EL (cell line): ENCODE measurements around the gene DLEC1.
"Not testable (repeated sequence)": the region's sequence is repeated elsewhere in the genome, so short reads cannot be mapped to it uniquely, and the experiment has no call there.

ENCODE experiments used
- DNase-seq: peaks from one replicate; pipeline ENCODE4 v3.0.0-alpha.2; 2016

DLEC1 gene

DNA sequence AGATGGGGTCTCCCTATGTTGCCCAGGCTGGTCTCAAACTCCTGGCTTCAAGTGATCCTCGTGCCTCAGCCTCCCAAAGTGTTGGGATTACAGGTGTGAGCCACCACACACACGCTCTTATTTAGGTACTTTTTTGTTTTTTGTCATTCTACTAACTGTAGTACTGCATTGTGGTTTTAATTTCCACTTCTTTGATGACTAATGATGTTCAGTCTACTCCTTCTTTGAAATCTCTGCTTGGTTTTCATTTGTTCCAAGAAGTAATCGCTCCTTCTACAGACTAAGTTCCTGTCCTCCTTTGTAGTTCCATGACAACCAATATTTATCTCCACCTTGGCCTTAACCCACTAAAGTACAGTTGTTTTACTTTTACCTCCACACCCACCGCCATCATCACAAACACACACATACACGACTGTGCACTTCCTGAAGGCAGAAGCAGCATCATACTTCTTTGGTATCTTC, 529 bp upstream of the DLEC1 start:
- DNase-seq: no peak

DNA sequence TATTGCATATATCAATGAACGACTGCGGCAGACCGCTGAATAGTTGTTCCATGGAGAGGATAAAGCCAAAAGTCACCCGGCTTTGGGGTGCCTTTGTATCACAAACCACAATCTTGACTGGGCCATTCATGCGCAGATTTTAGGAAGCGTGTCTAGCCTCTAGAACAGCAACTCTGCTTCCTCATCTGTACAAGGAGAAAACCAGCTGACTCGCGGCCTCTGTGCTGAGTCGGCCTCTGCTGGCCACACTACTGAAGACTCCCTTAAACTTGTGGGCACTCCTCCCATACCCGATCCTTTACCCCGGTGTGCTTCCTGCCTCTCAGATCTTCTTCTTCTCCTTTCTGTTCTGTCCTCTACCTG, 872 bp downstream of the DLEC1 start:
- peak; percentile 42 for DNase-seq

DNA sequence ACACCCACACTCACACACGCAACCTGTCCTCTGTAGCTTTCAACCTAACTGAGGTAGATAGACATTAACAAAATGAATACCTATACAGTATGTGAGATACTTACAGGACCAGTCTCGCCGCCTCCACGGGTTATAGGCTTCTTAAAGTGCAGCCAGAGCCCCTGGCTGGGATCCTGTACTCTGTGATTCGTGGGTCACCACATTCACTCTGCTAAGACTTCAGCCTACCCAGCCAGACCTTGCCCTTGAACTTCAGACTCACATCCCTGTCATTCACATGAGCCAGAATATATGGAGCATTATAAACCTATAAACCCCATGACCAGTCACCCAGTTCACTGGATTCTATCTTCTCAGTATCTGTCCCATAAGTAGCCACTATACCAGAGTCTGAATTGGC, 1.4 kb downstream of the DLEC1 start:
- DNase-seq: no peak

DNA sequence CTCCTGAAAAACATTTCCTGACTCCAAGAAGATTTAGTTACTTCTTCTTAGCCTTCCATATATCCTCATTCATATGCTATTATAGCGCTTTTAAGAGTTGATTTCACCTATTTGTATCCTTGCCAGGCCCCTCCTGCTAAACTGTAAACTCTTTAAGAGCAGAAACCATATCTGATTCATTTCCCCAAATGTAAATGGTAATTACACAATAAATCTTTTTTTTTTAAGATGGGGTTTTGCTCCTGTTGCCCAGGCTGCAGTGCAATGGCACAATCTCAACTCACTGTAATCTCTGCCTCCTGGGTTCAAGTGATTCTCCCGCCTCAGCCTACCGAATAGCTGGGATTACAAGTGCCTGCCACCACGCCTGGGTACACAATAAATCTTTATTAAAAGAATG, 4.5 kb downstream of the DLEC1 start:
- no peak for DNase-seq

DNA sequence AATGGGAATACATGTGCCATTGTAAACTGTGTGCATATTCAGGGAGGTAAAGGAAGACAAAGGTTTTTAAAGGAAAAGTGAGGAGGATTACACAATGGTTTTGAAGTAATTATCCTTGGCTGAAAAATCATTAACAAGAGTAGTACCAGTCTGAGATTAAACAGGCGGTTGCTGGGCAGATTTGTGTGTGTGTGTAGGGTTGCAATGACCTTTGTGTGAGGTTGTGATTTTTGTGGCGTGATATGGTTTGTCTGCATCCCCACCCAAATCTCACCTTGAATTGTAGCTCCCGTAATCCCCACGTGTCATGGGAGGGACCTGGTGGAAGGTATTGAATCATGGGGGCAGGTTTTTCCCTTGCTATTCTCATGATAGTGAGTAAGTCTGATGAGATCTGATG, 7.0 kb downstream of the DLEC1 start:
- no peak for DNase-seq

DNA sequence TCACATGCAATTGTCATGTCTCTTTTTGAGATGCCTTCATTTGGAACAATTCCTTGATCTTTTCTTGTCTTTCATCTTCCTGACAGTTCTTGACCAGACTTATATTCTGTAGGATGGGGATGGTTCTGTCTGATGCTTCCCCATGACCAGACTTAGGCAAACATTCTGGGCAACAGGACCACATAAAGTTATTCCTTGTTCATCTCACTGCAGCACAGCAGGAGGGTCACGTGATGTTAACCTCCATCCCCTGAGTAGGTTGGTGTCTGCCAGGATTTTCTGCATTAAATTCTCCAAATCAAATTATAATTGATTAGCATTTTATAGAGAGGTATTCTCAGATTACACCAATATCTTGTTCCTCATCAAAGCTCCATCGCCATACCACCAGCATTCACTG, 7.8 kb downstream of the DLEC1 start:
- DNase-seq: no peak

DNA sequence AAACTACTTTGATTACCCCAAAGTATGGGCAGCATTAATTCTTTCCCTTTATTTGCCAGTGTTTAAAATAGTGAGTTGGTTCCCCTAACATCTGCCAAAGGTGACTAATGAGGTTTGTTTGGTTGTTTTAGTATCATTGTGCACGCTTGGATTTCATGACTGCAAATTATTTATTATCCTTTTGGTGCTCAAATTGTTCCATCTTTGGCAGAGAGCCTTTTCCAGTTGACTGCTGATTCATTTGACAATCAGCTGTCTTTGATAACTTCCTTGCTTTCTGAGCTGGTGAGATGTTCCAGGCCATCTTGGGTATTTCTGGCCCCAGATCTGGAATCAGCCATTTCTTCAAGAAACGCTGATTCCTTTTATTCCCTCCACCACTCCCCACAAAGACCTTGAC, 8.9 kb downstream of the DLEC1 start:
- DNase-seq: no peak

DNA sequence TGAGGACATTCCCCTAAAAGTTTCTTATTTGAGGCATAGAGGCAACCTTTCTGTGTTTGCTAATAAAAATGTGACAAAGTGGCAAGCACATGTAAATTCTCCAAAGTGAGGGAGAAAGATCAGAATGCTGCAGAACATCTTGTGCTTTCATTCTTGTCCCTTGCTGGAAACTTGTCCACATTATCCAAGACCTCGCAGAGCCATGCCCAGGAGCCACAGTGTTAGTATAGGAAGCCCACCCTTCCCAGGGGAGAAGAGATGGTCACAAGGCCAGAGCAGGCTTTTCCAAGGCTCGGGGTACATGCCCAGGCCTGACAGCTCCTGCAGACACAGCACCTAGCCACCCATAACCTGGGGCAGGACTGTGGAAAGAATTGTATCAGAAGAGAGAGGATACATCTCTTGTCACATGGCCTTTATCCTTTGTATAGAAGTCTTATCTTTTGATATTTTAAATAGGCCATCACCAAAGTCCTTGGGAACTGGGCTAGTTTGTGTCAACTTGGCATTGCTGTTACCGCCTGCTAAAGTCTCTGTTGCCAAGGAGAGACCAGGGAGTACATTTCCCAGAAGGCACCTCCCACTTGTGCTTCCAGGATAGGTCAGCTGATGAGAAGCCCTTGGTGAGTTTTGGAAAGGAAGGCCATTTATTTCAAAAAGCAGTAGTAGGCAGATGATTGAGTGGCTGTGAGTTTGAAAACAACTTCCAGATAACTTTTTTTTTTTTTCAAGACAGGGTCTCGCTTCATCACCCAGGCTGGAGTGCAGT, 10.5 kb downstream of the DLEC1 start:
- DNase-seq: no peak

DNA sequence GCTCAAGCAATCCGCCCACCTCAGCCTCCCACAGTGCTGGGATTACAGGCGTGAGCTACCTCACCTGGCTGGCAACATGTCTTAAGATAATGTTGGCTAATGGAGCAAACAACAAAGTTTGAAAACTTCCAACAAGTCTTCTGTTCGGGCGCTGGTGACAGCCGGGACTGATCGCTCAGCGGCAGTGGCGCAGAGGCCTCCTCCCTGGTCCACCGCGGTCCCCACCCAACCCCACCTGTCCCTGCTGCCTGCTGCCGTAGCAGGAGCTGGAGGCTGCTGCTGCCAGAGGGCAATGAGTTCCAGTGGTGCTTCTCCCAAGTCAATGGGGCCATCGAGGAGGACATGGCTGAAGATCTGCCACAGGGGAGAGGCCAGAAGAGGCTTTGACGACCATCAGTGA, 12.1 kb downstream of the DLEC1 start:
- no peak for DNase-seq

DNA sequence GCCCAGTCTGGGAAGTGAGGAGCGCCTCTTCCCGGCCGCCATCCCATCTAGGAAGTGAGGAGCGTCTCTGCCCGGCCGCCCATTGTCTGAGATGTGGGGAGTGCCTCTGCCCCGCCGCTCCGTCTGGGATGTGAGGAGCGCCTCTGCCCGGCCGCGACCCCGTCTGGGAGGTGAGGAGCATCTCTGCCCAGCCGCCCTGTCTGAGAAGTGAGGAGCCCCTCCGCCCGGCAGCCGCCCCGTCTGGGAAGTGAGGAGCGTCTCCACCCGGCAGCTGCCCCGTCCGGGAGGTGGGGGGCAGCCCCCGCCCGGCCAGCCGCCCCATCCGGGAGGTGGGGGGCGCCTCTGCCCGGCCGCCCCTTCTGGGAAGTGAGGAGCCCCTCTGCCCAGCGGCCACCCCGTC, 14.3 kb downstream of the DLEC1 start:
- DNase-seq: not testable (repeated sequence)

DNA sequence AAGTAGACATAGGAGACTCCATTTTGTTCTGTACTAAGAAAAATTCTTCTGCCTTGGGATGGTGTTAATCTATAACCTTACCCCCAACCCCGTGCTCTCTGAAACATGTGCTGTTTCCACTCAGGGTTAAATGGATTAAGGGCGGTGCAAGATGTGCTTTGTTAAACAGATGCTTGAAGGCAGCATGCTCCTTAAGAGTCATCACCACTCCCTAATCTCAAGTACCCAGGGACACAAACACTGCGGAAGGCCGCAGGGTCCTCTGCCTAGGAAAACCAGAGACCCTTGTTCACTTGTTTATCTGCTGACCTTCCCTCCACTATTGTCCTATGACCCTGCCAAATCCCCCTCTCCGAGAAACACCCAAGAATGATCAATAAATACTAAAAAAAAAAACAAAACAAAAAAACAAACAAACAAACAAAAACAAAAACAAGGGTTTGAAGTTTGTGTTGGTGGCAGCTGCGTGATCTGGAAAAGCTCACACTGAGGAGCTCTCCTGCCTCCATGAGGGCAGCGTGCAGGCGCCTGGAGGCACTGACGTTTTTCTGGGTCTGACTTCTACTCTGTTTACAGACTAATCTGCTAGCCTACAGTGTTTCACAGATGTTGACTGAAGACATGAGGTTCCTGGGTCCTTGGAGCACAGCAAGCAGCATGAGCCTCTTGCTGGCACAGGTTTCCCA, 14.9 kb downstream of the DLEC1 start:
- DNase-seq: not testable (repeated sequence)

DNA sequence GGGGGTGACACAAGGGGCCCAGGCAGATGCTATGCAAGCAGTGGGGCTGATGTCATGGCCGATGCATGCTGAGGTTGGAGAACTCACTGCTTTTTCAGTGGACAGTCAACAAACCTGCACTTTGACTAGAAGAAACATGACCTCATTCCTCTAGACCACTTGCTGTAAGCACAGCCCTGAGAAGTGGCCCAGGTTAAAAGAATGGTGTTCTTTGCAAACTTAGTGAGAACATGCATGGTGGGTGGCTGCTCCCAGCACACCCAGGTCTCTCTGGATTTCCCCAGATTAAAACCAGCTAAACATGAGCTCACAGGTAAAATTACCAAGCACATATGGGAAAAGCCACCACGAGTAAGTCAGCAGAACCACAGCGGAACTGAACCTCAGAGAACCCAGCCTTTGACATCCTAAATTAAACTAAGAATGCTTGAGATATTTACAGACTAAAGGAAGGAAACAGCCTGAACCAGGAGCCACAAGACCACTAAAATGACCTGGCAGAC, 15.5 kb downstream of the DLEC1 start:
- DNase-seq: peak; percentile 44

DNA sequence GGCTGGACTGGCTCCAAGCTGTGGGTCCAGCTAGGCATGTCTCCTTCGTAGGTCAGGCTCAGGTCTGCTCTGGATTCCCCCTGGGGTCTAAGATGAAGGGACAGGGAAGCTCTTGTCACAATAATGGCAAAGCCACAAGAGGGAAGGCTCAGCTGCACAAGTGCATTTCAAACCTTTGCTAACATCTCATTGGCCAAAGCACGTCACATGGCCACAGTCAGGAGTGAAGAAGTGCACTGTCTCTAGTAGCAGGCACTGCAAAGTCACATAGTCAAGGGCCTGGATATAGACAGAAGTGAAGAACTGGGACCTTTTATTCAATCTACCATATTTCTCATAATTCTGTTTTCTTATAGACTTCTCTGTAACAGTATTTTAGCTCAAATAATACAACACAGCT, 20.1 kb downstream of the DLEC1 start:
- DNase-seq: no peak

DNA sequence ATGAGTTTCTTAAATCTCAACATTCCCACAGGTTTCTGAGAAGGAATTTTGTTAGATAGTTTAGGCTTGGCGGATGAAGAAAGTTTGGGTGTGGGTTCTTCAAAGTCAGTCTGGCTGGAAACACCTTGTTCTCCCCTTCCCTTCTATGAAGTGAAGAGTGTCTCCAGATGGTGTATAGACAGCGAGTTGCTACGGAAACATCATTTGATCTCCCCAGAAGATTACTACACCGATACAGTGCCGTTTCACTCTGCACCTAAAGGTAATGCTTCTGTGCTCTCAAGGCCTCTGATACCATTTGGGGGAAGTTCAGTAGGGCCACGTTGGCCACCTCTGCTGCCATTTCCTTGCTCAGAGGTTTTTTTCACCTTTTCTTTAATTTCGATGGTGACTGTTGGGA, 20.6 kb downstream of the DLEC1 start:
- no peak for DNase-seq

DNA sequence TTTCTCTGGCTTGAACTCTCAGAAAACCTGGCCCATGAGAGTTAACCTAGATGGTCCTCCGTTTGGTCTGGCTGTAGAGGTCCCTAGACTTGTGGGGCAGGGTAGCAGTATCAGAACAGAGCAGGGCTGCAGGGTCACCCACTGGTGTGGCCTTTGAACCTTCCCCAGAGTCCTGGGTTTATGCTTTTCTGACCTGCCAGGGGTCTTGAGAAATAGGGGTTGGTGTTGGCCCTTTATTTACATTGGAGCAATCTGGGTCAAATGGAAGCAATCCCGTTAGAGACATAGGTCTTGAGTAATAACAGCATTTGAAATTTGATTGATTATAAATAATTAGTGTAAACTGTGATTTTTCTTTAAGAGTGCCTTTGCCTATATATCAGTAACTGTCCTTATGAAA, 23.8 kb downstream of the DLEC1 start:
- no peak for DNase-seq

DNA sequence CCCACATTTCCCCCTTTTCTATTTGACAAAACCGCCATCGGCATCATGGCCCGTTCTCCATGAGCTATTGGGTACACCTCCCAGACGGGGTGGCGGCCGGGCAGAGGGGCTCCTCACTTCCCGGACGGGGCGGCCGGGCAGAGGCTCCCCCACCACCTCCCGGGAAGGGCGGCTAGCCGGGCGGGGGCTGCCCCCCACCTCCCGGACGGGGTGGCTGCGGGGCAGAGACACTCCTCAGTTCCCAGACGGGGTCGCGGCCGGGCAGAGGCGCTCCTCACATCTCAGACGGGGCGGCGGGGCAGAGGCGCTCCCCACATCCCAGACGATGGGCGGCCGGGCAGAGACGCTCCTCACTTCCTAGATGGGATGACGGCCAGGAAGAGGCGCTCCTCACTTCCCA, 25.4 kb downstream of the DLEC1 start:
- DNase-seq: not testable (repeated sequence)

DNA sequence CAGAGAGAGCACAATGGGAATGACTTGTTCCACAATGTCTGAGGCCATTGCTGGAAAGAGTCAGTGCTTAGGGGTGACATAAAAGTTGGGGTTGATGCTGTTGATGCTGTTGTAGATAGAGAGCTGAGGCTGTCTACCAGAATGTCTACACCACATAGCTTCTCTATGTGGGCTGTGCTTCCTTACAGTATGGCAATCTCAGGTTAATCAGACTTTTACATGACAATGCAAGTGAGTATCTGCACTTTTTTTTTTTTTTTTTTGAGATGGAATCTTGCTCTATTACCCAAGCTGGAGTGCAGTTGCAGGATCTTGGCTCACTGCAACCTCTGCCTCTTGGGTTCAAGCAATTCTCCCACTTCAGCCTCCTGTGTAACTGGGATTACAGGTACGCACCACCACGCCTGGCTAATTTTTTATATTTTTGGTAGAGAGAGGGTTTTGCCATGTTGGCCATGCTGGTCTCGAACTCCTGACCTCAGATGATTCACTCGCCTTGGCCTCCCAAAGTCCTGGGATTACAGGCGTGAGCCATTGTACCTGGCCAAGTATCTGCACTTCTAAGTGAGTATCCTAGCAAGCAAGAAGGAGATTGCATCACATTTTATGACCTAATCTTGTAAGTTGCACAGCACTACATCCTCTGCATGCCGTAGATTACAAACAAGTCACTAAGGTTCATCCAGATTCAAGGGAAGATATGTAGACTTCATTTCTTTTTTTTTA, 28.7 kb downstream of the DLEC1 start:
- no peak for DNase-seq

DNA sequence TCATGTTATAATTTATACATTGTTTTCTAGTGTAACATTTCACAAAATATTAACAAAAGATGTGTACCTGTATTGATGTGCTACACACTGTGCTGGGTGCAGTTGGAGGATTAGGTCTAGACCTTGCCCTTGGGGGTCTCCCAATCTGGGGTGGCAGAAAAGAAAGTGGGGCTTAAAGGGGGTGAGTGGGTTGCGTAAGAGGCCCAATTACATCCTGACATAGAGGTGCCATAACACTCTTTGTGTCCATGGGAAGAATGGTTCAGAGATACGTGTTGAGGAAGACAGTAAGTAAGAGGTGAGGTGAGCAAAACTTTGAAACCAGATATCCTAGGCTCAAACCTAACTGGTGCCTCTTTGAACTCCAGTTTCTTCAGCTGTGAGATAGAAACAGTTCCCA, 31.0 kb downstream of the DLEC1 start:
- DNase-seq: no peak

DNA sequence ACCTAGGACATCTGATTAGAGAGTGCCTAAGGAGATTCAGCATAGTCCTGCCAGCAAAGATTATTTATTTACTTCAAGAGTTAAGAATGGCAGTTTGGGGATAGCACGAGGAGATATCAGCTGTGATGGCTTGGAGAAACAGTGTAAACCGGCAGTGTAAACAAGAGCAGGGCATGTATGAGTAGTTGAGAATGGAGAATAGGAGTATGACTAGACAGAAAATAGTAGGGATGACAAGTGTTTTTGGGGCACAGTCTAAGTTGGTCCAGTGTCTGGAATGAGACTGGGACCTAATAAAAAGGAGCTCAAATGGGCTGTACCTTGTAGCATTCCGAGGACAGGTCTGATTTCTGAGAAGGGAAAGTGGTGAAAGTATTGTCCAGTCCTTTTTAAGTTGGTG, 38.1 kb downstream of the DLEC1 start:
- DNase-seq: not testable (repeated sequence)

DNA sequence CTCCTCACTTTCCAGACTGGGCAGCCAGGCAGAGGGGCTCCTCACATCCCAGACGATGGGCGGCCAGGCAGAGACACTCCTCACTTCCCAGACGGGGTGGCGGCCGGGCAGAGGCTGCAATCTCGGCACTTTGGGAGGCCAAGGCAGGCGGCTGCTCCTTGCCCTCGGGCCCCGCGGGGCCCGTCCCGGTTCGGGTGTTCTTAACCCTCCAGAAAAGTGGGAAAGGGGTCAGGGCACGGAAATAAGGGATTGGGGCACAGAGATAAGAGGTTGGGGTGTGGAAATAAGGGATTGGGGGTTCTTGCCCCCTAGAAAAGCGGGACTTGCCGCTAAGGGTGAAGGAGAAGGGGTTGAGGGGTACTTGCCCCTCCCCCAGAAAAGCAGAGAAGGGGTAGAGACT, 43.3 kb downstream of the DLEC1 start:
- DNase-seq: not testable (repeated sequence)

DNA sequence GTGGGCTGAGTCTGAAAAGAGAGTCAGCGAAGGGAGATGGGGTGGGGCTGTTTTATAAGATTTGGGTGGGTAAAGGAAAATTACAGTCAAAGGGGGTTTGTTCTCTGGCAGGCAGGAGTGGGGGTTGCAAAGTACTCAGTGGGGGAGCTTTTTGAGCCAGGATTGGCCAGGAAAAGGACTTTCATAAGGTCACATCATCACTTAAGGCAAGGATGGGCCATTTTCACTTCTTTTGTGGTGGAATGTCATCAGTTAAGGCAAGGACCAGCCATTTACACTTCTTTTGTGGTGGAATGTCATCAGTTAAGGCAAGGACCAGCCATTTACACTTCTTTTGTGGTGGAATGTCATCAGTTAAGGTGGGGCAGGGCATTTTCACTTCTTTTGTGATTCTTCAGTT, 44.2 kb downstream of the DLEC1 start:
- not testable (repeated sequence) for DNase-seq

DNA sequence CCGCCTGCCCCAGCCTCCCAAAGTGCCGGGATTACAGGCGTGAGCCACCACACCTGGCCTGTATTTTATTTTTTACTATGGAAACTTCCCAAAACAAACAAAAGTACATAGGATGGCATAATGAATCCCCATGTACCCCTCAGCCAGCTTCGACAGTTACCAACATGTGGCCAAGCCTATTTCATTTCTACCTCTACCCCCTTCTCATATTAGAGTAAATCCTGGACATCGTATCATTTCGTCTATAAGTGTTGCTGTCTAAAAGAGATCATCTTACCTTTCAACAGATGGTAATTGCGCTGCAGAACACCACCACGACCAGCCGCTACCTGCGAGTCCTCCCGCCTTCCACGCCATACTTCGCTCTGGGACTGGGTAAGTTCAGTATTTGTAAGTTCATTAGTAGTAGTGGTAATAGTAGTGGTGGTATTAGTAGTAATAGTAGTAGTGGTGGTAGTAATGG, 44.9 kb downstream of the DLEC1 start:
- no peak for DNase-seq
